ENCODE results near the gene CBFA2T3.
"Not testable (repeated sequence)": the region's sequence is repeated elsewhere in the genome, so short reads cannot be mapped to it uniquely, and the experiment has no call there.

The CBFA2T3 gene

DNA sequence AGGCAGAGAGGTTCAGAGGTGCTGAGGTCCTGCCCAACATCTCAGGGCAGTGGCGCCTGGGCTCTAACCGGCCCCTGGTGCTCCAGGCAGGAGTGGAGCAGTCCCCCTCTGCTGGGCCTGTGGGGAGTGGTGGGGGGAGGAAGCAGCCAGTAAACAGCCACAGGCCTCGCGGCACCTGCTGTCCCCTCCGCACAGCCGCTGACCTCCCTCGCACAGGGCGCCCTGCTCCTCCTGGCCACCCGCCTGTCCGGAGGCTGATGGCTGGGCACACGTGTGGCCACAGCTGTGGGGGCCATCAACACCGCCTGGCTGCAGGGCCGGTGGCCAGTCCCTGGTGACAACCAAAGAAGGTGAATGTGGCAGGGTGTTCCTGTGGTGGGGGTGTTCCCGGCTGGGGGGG lies 73.7 kb downstream of the CBFA2T3 start:
- DNase-seq, result no peak

DNA sequence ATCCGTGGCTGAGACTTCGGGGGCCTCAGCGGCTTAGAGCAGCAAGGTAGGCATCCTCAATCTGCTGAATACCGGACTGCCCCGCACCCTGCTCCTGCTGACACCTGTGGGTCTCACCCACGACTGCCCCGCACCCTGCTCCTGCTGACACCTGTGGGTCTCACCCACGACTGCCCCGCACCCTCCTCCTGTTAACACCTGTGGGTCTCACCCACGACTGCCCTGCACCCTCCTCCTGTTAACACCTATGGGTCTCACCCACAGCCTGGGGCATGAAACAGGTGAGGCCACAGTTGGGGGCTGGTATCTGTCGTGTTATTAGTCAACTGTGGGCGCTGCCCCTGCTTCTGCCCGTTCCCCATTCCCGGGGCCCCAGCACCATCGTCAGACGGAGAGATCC lies 74.3 kb downstream of the CBFA2T3 start:
- DNase-seq, result no peak

DNA sequence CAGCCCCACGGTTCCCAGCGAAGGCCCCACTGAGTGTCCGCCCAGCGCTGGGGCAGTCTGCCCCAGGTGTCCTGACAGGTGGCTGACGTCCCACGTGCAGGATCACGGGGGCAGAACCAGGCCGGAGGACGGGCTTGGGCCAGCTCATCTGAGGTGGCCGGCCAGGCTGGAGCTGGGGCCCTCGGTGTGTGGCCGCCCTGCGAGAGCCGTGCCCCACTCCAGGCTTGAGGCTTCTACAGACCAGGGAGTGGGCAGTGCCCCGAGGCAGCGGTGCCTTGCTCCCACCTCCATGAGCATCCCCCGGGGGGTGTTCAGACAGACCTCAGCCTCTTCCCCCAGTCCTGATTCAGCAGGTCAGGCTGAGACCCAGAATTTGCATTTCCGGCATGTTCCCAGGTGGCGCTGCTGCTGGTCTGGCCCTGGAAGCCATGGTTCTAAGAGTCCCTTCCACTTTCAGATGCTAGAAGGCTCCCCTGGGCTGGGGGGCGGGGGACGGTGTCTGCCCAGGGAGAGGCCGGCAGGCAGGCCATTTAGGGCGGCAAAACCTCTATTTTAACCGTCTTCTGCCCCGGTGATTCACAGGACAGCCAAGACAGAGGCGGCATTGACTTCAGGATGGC lies 75.2 kb downstream of the CBFA2T3 start:
- DNase-seq, result no peak

DNA sequence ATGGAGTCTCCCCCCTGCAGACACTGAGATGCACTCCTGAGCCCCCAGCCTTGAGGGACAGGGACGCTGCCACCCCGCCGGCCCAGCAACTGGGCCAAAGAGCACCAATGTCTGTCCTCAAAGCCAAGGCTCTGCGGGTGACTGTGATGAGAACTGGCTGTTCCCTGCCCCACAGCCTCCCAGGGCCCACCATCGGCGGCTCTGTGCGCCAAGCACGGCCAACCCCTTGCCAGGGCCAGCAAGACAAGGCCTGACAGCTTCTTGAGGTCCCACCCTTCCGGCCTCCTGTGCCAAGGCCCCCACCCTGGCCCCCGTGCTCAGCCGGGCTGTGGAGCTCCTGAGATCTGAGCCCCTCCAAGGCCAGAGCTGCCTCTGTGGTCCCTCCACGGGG lies 76.3 kb downstream of the CBFA2T3 start:
- DNase-seq, result no peak

GRCh38 chr16:88899901-88900661 lies 76.9 kb downstream of the CBFA2T3 start:
- DNase-seq, result no peak

GRCh38 chr16:88897696-88898425 lies 79.1 kb downstream of the CBFA2T3 start:
- no peak for DNase-seq

DNA sequence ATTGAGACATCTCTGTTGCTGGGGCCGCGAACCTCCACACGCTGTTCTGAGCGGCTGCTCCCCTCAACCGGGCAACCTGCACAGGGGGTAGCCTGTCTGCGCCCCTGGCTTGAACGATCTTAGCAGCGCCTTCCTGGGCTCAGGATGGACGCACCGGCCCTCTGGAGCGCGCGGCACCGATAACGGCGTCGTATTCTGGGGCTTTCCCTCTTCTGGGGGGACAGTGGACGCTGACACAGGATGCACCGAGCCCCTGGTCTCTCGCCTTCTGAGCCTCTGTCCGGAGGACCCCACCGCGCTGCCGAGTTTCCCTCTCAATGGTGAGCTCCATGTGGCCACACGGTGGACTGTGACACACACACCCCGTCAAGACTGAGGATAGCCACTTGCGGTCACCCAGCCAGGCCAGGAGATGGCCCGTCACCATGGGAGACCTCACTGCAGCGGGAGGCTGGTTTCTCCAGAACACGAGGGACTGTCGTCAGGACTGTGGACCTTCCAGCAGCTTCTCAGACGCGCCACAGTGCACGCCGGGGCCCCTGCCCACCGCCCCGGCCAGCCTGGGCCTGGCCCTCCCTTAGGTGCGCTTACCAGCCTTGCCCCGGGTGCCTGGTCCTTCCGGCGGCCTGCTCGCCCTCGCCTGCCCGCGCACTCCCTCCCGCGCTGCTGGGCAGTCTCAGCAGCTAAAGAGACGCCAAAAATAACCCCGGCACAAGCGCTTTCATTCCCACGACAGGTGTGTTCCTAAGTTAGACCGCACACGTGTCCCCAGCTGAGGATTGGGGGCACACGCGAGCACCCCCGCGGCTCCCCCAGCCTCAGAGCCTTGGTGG lies 80.6 kb downstream of the CBFA2T3 start:
- no peak for DNase-seq

DNA sequence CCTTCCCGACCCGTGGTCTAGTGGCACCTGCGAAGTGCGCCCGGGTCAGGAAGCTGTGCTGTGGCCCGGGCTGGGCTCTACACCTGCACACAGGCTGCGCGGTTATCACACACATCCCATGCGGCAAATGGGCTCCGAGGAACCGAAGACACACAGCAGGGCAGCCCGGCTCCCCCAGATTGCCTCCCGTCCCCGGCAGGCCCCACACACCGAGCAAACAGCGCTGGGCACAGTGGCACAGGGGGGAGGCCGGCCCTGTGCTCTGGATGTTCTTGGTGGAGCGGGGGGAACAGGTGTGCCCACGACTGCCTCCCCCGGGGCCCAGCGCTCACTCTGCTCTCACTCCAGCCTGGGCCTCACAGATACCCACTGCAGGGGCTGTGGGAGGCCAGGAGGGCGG lies 81.7 kb downstream of the CBFA2T3 start:
- no peak for DNase-seq

DNA sequence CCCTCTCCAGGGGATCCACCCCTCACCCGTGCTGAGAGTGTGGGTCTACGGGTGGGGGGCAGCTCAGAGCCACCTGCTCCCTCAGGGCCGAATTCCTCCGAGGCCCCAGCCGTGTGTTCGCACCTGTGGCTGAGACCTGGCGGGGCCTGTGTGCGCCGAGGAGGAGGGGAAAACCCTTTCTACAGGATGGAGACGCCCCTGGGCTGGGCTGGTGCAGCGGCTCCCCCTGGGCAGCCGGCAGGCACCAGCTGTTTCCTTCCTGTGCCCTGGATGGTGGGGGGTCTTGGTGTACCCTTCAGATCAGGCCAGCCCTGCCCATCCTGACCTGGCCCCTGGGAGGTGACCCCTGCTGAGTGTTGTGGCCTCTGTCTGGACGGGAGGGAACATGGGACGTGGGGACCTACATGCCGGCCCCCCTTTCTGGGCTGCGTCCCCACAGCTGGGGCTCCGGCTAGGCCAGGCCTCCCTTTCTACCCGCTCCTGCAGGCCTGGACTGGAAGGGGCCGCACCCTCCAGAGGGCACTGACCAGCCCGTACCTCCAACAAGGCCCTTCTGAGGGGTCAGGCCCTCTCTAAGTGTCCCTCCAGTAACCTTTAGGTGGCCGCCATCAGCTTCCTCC lies 82.2 kb downstream of the CBFA2T3 start:
- DNase-seq, result no peak

- DNase-seq, result not testable (repeated sequence)
Measured at GRCh38 chr16:88894266-88894665, 82.7 kb downstream of the CBFA2T3 start.

- no peak for DNase-seq
Measured at GRCh38 chr16:88893127-88893968, 83.7 kb downstream of the CBFA2T3 start.

DNA sequence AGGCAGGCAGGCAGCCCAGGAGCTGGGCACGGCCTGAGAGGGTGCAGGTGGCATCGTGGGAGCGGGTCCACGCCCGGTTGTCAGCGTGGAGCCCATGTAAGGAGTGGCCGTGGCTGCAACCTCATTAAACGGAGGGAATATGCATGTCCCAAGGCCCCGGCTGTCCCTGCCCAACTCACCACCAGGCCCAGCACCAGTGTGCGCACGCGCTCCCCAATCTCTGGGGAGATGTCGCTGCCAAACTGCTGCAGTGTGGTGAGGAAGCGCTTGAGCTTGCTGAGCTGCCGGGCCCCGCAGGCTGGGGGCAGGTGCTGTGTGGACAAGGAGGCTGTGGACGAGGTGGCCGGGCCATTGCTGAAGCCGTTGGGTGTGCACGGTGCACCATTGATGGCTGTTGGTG lies 84.9 kb downstream of the CBFA2T3 start:
- DNase-seq, result no peak

- DNase-seq, result no peak
Measured at GRCh38 chr16:88891083-88891482, 85.9 kb downstream of the CBFA2T3 start.

GRCh38 chr16:88889702-88890352 lies 87.2 kb downstream of the CBFA2T3 start:
- DNase-seq, result not testable (repeated sequence)

DNA sequence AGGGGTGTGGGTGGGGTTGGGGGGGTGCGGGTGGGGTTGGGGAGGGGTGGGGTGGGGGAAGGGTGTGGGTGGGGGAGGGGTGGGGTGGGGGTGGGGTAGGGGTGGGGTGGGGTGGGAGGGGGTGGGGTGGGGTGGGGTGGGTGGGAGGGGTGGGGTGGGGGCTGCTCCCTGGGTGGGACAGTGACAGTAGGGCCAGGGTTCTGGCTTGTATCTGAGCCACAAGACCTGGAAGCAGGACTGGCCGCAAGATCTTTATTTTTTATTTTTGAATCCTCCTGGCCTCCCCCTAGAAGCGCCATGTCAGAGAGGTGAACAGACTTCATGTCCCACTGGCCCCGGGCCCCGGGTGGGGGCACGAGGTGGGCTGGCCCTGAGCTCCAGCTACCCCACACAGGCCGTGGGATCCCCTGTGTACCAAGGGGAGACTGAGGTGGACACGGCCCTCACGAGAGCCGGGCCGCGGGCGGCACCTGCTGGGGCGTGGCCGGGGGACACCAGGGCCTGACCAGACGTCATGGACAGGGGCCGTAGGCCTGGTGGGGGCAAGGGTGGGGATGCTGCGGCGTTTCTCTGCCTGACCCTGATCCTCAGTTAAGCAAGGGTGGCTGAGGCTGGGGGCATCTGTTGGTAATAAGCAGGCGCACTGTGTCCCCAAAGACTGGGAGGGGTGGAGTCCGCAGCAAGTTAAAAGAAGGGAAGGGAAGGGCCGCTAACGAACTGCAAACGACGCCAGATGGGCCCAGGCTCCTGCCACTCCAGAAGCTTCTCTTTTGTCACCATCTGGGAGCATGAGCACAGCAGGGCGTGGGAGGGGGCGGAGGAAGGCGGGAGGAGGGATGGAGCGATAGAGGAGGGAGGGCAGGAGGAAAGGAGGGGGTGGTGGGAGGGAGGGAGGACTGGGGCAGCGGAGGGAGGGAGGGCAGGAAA lies 88.3 kb downstream of the CBFA2T3 start:
- DNase-seq, result no peak

- DNase-seq, result no peak
Measured at GRCh38 chr16:88888057-88888456, 89.0 kb downstream of the CBFA2T3 start.

- no peak for DNase-seq
Measured at GRCh38 chr16:88886845-88887521, 90.0 kb downstream of the CBFA2T3 start.

DNA sequence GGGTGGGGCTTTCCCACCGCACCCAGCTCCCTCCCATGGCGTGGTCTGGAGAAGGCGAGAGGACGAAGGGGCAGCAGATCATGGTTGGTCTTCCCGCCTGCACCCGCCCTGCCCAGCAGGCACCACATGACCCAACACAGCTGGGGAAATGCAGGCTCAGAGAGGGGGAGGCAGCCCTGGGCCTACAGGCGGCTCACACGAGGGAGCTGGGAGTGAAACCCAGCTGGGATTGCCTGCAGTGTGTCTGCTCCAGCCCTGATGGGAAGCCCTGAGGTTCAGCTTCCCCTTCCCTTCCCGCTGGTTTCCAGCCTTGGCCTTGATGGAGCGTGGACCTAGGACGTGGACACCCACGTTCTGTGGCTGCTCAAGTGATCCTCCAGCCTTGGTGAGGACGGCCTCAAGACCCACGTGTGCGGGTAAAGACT lies 90.6 kb downstream of the CBFA2T3 start:
- no peak for DNase-seq

GRCh38 chr16:88885693-88886280 lies 91.2 kb downstream of the CBFA2T3 start:
- no peak for DNase-seq
